Occipital lobe (tissue), 2 donors: Measurements from ENCODE around the gene RXFP3. TPM values are rescaled to one million over a fixed set of nuclear protein-coding genes. Genes with fewer than 3 reads are reported as not detected.
"Not testable (repeated sequence)": the region's sequence is repeated elsewhere in the genome, so short reads cannot be mapped to it uniquely, and the experiment has no call there.

ENCODE experiments used
- DNase-seq: peaks from one replicate; lab custom pipeline; 2025; lab: John Stamatoyannopoulos, UW
- total RNA-seq: library from RNA; depleted of rRNA; stranded (reverse); fragments of >200 nt; gene quantifications from one replicate; pipeline ENCODE4 v1.2.3, GENCODE V29; 2014

The RXFP3 gene, protein sequence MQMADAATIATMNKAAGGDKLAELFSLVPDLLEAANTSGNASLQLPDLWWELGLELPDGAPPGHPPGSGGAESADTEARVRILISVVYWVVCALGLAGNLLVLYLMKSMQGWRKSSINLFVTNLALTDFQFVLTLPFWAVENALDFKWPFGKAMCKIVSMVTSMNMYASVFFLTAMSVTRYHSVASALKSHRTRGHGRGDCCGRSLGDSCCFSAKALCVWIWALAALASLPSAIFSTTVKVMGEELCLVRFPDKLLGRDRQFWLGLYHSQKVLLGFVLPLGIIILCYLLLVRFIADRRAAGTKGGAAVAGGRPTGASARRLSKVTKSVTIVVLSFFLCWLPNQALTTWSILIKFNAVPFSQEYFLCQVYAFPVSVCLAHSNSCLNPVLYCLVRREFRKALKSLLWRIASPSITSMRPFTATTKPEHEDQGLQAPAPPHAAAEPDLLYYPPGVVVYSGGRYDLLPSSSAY
- total RNA-seq = 0.94 TPM

DNA sequence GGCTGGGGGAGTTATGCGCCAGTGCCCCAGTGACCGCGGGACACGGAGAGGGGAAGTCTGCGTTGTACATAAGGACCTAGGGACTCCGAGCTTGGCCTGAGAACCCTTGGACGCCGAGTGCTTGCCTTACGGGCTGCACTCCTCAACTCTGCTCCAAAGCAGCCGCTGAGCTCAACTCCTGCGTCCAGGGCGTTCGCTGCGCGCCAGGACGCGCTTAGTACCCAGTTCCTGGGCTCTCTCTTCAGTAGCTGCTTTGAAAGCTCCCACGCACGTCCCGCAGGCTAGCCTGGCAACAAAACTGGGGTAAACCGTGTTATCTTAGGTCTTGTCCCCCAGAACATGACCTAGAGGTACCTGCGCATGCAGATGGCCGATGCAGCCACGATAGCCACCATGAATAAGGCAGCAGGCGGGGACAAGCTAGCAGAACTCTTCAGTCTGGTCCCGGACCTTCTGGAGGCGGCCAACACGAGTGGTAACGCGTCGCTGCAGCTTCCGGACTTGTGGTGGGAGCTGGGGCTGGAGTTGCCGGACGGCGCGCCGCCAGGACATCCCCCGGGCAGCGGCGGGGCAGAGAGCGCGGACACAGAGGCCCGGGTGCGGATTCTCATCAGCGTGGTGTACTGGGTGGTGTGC is at the start of gene RXFP3:
TSS of gene RXFP3 (plus strand) at position 6 of the 636 bp plus-strand sequence. CDS start at position 361, 355 bp downstream.
- no peak for DNase-seq

GRCh38 chr5:33887268-33887667 is 48.9 kb upstream of the RXFP3 start:
- no peak for DNase-seq

DNA sequence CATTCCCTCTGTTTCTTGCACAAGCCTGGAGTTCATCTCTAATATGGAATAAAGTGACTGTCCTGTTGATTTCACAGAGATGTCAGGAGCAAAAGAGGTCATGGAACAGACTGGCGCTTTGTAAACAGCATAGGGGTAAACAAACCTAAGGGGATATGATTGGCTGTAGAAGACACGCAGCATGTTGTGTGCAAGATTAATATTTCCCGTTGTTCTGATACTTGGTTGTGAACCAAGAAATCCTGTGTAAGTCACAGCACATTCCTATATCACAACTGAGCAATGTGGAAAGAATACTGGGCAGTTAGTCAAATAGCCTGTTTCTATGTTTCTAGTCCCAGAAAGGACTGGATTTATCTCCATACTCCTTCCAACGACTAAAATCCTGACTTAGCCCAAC is 47.6 kb upstream of the RXFP3 start:
- DNase-seq = no peak

DNA sequence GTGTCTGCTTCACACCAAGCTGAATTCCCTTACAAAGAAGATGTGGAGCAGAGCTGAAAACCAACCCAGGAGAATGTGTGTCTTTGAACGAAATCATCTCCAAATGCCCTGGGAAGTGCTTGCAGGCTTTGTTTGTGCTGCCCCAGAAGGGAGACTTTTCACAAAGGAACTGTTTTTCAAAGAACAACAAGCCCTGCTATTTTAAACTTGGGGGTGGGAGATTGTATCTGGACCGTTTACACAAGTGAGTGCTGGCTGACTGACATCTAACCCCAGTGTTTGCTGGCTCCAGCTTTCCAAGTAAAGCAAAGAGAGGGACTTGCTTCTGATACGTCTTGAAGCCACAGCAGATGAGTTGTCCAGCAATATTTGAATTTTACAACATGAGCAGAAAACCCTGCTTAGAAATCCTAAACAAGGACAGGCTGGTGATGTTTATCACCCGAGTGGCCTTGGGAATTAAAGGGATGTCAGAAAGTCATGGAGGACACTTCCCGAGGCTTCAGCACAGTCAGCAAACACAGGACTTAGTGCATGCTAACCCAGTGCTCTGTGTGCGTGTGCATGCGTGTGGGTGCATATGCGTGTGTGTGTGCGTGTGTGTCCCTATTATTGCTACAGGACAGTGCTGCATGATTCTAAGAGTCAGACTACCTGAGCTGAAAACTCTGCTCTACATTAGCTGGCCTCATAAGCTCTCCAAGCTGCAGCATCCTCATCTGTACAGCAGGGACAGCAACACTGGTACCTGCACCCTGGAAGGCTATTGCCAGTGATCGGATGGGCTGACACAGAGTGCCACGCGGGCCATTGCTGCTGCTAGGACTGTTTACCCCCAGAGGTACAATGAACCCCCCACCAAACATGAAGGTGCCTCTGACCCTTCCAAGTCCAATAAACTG is 45.8 kb upstream of the RXFP3 start:
- DNase-seq = no peak

- no peak for DNase-seq
Measured at GRCh38 chr5:33891446-33891787, 44.8 kb upstream of the RXFP3 start.

- DNase-seq = no peak
Measured at GRCh38 chr5:33891788-33892619, 44.2 kb upstream of the RXFP3 start, which contains the start of gene ADAMTS12. TSS of gene ADAMTS12 (minus strand) at chr5:33891990. CDS start at chr5:33891856, 134 bp downstream.

DNA sequence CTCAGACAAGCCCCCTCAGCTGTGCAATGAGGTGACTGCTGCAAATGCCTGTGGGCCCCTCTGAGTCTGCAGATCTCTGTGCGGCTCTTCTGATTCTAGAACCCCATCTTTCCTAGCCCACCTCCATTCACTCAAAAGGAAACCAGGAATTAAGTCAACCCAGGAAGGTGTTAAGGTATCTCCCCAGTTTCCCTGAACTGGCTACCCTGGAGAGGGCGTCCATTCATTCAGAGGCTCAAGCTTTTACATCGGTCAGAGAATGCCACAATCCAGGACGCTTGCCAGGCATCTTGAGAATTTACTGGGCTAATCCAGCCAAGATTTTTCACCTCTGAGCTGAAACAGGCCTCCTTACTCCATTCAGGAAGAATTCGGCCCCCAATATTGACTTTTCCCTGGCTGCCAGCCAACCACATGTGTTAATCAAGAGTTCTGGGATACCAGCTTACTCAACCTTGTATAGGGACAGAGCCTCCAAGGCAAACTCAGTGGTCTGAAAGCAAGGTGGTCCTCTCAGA is 43.5 kb upstream of the RXFP3 start:
- no peak for DNase-seq

DNA sequence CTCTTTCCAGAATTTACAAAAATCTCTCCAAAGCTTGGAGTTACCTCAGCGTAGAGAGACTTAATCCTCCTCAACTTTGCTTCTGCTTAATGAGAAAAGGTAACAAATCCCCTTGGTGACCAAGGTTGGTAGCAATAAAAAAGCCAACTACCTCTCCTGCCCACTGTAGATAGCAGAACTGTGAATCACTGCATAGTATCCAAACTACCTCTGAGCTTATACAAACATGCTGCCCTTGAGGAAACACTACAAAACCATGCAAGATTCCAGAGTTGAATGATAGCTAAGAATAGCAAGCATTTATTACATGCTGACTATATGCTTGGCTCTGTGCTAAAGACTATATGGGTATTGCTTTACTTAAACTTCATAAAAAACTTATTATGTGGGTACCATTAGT is 41.6 kb upstream of the RXFP3 start:
- DNase-seq = no peak

DNA sequence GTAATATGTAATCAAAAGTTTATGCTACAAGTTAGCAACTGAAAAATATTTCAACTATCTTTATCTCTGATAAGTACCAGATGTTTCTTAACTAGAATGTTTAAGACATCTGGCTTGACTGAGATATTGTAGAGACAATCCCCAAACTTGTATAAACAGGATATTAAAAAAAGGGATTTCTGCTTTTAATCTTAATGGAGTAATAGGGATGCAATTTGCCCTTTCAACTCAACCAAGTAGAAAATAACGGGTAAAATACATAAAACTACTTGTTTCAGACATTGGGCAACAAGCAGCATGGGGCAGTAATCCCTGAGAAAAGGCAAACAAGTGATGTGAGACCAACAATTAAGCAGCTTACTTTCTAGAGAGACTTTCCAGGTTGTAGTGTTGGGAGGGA is 35.0 kb upstream of the RXFP3 start:
- no peak for DNase-seq

DNA sequence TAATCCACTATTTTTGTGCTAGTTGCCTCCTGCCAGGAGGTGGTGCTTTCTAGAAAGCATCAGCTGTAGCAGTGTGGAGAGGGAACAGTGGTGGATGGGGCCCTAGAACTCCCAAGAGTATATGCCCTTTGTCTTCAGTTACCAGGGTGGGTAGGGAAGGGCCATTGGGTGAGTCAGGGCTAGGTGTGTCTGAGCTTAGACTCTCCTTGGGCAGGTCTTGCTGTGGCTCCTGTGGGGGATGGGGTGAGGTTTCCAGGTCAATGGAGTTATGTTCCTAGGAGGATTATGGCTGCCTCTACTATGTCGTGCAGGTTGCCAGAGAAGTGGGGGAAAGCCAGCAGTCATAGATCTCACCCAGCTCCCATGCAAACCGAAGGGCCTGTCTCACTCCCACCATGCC is 33.1 kb upstream of the RXFP3 start:
- no peak for DNase-seq

DNA sequence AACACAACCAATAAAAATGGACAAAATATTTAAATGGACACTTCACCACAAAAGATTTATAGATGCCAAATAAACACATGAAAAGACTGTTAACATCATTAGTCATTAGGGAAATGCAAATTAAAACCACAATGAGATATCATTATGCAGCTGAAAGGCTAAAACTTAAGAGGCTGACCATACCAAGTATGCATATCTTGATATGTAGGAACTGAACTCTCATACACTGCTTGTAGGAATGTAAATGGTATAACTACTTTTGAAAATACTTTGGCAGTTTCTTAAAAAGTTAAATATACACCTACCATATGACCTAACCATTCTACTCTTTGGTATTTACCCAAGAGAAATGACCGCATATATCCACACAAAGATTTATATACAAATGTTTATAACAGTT is 30.8 kb upstream of the RXFP3 start:
- DNase-seq = no peak

GRCh38 chr5:33906248-33906647 is 29.9 kb upstream of the RXFP3 start:
- not testable (repeated sequence) for DNase-seq

GRCh38 chr5:33914844-33915243 is 21.3 kb upstream of the RXFP3 start:
- not testable (repeated sequence) for DNase-seq

DNA sequence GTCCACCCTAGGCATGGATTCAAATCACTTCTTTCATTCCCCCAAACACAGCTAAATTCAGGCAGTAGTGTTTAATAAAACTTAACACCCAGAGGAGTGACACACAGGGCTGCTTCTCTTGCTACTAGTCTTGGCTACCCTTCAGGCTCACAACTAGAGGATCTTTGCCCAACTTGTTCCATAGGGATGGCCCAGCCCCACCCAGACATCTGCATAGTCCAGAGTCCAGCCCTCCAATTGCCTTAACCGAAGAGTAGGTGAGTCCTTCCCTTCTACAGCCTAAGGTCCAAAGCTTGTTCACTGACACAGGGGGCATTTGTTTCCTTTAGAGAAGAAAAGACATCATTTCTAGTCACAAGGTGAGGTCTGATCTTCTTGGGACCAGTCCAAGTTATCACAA is 15.2 kb upstream of the RXFP3 start:
- no peak for DNase-seq

GRCh38 chr5:33925278-33925677 is 10.9 kb upstream of the RXFP3 start:
- no peak for DNase-seq

DNA sequence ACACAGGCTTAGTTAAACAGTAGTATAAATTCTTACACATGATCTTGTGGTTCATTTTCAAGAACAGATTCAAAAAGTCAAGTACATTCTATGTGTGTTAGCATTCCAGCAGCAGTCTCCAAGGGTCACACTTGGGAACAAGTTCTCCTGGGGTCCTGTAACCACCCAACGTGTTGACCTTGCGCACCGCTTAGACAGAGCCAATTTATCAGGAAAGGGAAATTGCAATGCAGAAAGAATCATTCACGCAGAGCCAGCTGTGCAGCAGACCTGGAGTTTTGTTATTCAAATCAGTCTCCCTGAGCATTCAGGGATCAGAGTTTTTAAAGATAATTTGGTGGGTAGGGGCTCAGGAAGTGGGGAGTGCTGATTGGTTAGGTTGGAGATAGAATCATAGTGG is 8.5 kb upstream of the RXFP3 start:
- no peak for DNase-seq

GRCh38 chr5:33928283-33928682 is 7.9 kb upstream of the RXFP3 start:
- no peak for DNase-seq

DNA sequence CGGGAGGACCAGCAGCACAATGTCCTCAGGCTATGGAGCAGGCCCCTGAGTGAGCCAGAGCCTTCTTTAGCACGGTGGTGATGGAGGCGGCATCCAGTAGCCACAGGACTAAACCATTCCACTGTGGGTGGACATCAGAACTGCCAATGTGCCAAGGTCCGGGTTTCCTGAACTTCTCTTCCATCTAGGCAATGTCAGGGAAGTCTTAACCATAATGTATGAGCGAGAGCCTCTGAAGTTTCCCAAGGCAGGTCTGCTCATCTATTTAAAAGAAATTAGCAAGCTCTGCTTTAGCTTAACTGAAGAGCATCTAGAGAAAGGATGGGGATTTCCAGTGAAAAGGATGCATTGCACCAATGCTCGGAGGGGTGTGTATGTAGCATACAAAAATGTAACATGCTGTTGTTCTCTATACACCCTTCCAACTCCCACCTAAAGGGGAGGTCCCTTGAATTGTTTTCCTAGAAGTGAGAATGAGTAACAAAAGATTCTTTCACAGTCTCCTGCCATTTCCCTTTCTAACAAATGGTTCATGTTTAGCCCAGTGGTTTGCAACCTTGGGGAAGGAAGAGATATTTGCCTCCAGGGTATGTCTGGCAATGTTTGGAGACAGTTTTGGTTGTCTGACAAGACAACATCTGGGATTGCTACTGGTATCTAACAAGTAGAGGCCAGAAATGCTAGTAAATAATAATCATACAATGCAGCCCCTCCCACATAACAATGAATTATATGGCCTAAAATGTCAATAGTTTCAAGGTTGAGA is 6.1 kb upstream of the RXFP3 start:
- no peak for DNase-seq

- DNase-seq = no peak
Measured at GRCh38 chr5:33931136-33931535, 5.0 kb upstream of the RXFP3 start.

DNA sequence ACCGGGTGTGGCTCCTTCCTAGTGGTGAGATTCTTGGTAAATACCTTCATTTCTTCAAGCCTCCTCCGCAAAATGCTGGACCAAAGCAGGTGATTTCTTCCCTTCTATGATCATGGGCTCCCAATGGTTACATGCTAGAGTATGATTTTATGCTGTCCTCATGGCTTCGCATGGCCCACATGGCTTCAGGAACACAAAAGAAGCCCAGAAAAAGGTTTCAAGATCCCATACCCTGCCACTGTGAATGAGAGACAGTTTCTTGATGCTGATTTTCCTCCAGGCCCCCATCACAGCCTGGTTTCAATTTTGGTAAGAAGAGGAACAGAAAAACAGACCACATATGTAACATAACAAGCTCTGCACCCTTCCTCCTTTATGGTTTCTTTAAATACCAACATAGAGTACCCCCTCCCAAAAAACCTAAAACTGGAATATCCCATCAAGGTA is 2.4 kb upstream of the RXFP3 start:
- no peak for DNase-seq
